ENCODE measurements around the gene SCNN1A.

Gene SCNN1A

GRCh38 chr12:6334940-6335450 lies 40.4 kb downstream of the SCNN1A start:
- no peak for TF ChIP-seq CTCF (IDR thresholded peaks at IDR 0.05; ENCODE audit: extremely low read depth, insufficient read depth, missing control alignments)
- in situ Hi-C loops (cut with MboI; ENCODE audit: low pct_unique_long_range_greater_than_20kb, low sequenced_read_pairs, unreplicated experiment) = loop anchor here (10.0 kb wide), 1 partner anchor 130 kb away; no protein-coding TSS in a partner anchor
- no peak for DNase-seq (ENCODE audit: low spot score)

- in situ Hi-C loops (cut with MboI; ENCODE audit: low pct_unique_long_range_greater_than_20kb, low sequenced_read_pairs, unreplicated experiment) = loop anchor here (10.0 kb wide), 1 partner anchor 130 kb away; no protein-coding TSS in a partner anchor
- no peak for TF ChIP-seq CTCF (IDR thresholded peaks at IDR 0.05; ENCODE audit: extremely low read depth, insufficient read depth, missing control alignments)
These were observed 41.0 kb downstream of the SCNN1A start for GRCh38 chr12:6334359-6334758.

DNA sequence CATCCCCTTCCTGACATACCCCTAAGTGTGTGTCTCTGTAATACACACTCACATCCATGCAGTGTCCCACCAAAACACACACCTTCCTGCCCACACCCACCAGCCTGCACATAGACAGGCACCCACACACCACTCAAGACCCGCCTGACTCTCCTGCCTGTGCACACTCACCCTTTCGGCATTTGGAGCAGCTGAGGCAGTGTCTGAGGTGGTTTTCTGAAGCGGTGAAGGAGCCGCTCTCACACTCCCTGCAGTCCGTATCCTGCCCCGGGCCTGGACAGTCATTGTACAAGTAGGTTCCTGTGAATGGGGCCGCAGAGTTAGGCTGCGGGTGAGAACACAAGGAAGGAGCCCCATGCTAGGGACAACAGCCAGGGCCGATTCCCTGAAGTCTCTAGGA lies 41.8 kb downstream of the SCNN1A start:
- in situ Hi-C loops (cut with MboI; ENCODE audit: low pct_unique_long_range_greater_than_20kb, low sequenced_read_pairs, unreplicated experiment) = loop anchor here (10.0 kb wide), 1 partner anchor 131 kb away; no protein-coding TSS in a partner anchor
- DNase-seq (ENCODE audit: low spot score) = no peak
- no peak for TF ChIP-seq CTCF (IDR thresholded peaks at IDR 0.05; ENCODE audit: extremely low read depth, insufficient read depth, missing control alignments)

More at GRCh38 chr12:6334359-6334758, 41.0 kb downstream of the SCNN1A start:
- DNase-seq (ENCODE audit: low spot score) = no peak

DNA sequence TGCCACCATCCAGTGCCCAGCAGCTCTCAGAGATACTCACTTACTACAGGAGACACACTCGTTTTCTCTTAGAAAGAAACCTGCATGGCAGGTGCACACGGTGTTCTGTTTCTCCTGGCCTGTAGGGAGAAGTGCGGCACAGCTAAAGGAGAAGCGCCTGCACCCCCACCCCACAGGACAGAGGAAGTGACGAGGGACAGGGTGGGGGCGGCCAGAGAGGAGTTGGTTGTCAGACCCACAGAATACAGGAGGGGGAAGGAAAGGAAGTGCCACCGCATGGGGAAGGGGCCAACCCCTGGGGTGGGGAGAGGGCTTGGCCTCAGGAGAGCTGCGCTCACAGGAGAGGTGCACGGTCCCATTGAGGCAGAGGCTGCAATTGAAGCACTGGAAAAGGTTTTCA lies 42.3 kb downstream of the SCNN1A start:
- in situ Hi-C loops (cut with MboI; ENCODE audit: low pct_unique_long_range_greater_than_20kb, low sequenced_read_pairs, unreplicated experiment) = loop anchor here (10.0 kb wide), 1 partner anchor 132 kb away; no protein-coding TSS in a partner anchor
- TF ChIP-seq CTCF (IDR thresholded peaks at IDR 0.05; ENCODE audit: extremely low read depth, insufficient read depth, missing control alignments) = no peak
- DNase-seq (ENCODE audit: low spot score) = no peak

DNA sequence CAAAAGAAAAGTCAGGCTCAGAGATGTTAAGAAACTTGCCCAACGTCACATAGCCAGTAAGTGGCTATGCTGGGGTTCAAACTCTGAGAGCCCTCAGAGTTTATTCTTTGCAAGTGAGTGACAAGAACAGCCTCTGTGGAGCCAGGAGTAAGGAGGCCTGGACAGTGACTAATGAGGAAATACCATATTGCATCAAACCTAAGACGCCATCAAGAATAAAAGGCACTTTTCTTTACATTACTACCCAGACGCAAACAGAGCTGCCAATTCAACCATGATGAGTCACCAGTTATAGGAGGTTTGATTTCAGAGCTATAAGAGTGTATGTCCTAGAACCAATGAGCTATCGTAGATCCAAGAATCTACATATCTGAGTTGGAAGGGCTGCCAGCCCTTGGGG lies 42.9 kb downstream of the SCNN1A start:
- no peak for TF ChIP-seq CTCF (IDR thresholded peaks at IDR 0.05; ENCODE audit: extremely low read depth, insufficient read depth, missing control alignments)
- no peak for DNase-seq (ENCODE audit: low spot score)
- in situ Hi-C loops (cut with MboI; ENCODE audit: low pct_unique_long_range_greater_than_20kb, low sequenced_read_pairs, unreplicated experiment) = loop anchor here (10.0 kb wide), 1 partner anchor 132 kb away; no protein-coding TSS in a partner anchor

DNA sequence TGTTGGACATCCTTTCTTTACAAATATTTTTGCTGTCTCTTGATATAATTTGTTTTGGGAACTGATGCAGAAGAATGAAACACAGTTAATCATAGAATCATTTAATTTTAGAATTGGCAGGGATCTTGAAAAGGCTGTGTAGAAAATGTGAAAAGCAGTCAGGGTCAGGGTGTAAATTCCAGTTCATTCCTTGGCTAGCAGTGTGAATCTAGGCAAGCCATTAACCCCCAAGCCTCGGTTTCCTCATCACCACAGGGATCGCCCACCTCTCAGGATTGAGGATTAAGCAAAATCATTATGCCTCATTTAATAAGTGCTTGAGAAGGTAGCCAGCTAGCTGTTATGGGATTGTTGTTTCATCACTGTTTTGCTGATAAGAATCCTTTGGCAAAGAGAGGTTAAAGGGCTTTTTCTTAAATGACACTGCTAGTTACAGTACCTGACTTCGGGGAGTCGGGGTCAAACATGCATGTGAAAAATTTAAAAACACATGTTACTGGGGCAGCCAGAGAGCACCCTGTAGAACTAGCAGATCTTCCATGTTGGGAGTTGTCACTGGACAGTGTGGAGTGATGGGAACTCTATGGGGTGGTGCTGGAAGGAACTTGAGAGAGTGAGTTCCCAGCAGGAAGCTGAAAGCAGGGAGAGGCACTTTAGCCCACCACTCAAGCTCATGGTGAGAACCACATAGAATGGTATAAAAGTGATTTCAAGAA lies 44.2 kb downstream of the SCNN1A start:
- TF ChIP-seq CTCF (IDR thresholded peaks at IDR 0.05; ENCODE audit: extremely low read depth, insufficient read depth, missing control alignments) = no peak
- in situ Hi-C loops (cut with MboI; ENCODE audit: low pct_unique_long_range_greater_than_20kb, low sequenced_read_pairs, unreplicated experiment) = loop anchor here (10.0 kb wide), 1 partner anchor 134 kb away; no protein-coding TSS in a partner anchor

More for the DNA sequence above, 44.2 kb downstream of the SCNN1A start:
- DNase-seq (ENCODE audit: low spot score) = no peak

Data from GM13977 (cell line).